ENCODE results near the gene LGALS12. TPM values are rescaled to one million over a fixed set of nuclear protein-coding genes. Genes with fewer than 3 reads are reported as not detected.

LGALS12 gene, protein sequence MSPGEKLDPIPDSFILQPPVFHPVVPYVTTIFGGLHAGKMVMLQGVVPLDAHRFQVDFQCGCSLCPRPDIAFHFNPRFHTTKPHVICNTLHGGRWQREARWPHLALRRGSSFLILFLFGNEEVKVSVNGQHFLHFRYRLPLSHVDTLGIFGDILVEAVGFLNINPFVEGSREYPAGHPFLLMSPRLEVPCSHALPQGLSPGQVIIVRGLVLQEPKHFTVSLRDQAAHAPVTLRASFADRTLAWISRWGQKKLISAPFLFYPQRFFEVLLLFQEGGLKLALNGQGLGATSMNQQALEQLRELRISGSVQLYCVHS
- polyA plus RNA-seq (2013), result 0.51 TPM

DNA sequence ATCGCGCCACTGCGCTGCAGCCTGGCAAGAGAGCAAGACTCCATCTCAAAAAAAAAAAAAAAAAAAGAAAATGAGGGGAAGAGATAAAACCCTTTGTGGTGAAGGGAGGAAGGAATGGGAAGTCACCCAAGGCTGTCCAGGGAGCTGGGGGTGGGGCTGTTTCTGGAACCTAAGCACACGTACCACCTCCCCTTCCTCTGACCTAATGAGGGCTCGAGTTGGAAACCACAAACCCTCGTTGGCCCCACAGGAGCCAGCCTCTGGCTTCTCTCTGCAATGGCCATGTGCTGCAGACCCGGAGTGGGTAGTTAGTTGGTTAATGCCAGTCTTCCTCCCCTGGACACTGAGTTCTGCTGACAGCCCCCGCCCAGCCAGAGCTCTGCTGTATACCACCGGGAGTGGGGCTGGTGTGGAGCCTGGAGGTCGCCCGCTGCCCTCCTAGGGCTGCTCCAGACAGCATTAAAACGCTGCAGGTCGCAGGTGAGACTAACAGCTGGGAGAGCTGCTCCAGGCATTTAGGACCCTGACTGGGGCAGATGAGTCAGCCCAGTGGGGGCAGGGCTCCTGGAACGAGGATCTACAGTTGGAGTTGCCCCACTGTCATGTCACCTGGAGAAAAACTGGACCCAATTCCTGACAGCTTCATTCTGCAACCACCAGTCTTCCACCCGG lies at the start of gene LGALS12:
Gene LGALS12, plus strand, starts transcription at position 228 of the 672 bp plus-strand sequence. Its CDS starts 375 bp downstream, at position 603.
- Histone ChIP-seq H3K27me3 (replicated peaks in 2 of 5; ENCODE audit: control insufficient read depth in 4 of 5, insufficient read depth in 5 of 5, low read length in 4 of 5) (peaks cover 0 to 3% (median 0%) of the 10 kb centered on the region in 5 experiments), H3K4me1 (ENCODE audit: control extremely low read depth in 1 of 4, control insufficient read depth in 4 of 4, insufficient read depth in 4 of 4, low read length in 3 of 4) (peaks cover 19 to 65% (median 55%) of the 10 kb centered on the region in 4 experiments), H3K4me3 (ENCODE audit: control insufficient read depth in 1 of 7, extremely low read depth in 1 of 7, insufficient read depth in 4 of 7, low read depth in 2 of 7, low read length in 6 of 7) (peak within 1 kb of the TSS in 5 of 7 experiments; percentile 15 to 57 (median 43)), H3K9me3 (ENCODE audit: control extremely low read depth in 1 of 5, control insufficient read depth in 4 of 5, insufficient read depth in 2 of 5, low read depth in 1 of 5, low read length in 4 of 5) (no peaks in the 10 kb centered on the region), H3K36me3 (ENCODE audit: control insufficient read depth in 4 of 4, insufficient read depth in 4 of 4, low read length in 3 of 4) (no peaks in the 10 kb centered on the region), H3K27ac (ENCODE audit: insufficient read depth in 1 of 2, low read depth in 1 of 2, low read length in 2 of 2, poor library complexity in 1 of 2, severe bottlenecking in 2 of 2) (no peak within 1 kb of the TSS)
- POLR2A ChIA-PET, result interaction anchor here (0.8 to 1.1 kb wide), 3 partner anchors 15 to 30 kb away, joined by 3 to 6 read pairs (median 5); partner anchors contain the start of genes PLAAT4 and PLAAT5
- CTCF ChIA-PET, result interaction anchor here (0.6 to 12.9 kb wide), 7 partner anchors 10 to 90 kb away, joined by 3 to 140 read pairs (median 3); partner anchors contain the start of genes PLAAT2, PLAAT4 and PLAAT5
- WGBS (ENCODE audit: insufficient coverage), result 2% methylated on average over 11 of the region's 15 CpGs
- peak; percentile 94 to 98 (median 98) for DNase-seq

- CTCF ChIA-PET, result no interaction called here
- no peak for DNase-seq
- POLR2A ChIA-PET, result no interaction called here
- H3K4me1 ChIP-seq (ENCODE audit: control extremely low read depth in 1 of 4, control insufficient read depth in 4 of 4, insufficient read depth in 4 of 4, low read length in 3 of 4), result no peaks in the 10 kb centered on the region
- 88% methylated on average over 6 of the region's 6 CpGs for WGBS (ENCODE audit: insufficient coverage)
- no peak overlapping the region for H3K4me3 ChIP-seq (ENCODE audit: control insufficient read depth in 1 of 7, extremely low read depth in 1 of 7, insufficient read depth in 4 of 7, low read depth in 2 of 7, low read length in 6 of 7)
- H3K27me3 ChIP-seq (replicated peaks in 2 of 5; ENCODE audit: control insufficient read depth in 4 of 5, insufficient read depth in 5 of 5, low read length in 4 of 5), result peaks cover 0 to 4% (median 3%) of the 10 kb centered on the region in 5 experiments
- H3K9me3 ChIP-seq (ENCODE audit: control extremely low read depth in 1 of 5, control insufficient read depth in 4 of 5, insufficient read depth in 2 of 5, low read depth in 1 of 5, low read length in 4 of 5), result no peaks in the 10 kb centered on the region
- H3K27ac ChIP-seq (ENCODE audit: insufficient read depth in 1 of 2, low read depth in 1 of 2, low read length in 2 of 2, poor library complexity in 1 of 2, severe bottlenecking in 2 of 2), result no peak overlapping the region
- H3K36me3 ChIP-seq (ENCODE audit: control insufficient read depth in 4 of 4, insufficient read depth in 4 of 4, low read length in 3 of 4), result no peaks in the 10 kb centered on the region
These were observed 46.3 kb upstream of the LGALS12 start for GRCh38 chr11:63459586-63459985.

DNA sequence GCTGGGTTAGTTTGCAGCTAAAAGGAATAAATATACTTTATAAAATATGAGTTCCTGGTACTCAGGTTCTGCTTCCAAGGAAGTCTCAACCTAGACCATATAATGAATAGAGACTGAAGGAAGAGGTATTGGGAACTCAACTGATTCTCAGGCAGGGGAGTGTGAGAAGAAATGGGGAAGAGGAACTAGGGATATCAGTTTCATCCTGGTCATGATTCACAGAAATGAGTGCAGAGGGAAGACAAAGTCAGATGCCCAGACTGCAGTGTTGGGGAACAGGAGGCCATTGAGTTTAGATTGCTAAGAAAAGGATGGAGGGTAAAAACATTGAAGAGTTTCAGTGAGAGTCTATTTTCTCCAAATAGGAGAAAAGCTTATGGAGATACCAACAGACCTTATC lies 43.7 kb upstream of the LGALS12 start:
- Histone ChIP-seq H3K36me3 (ENCODE audit: control insufficient read depth in 4 of 4, insufficient read depth in 4 of 4, low read length in 3 of 4) (no peaks in the 10 kb centered on the region), H3K27ac (ENCODE audit: insufficient read depth in 1 of 2, low read depth in 1 of 2, low read length in 2 of 2, poor library complexity in 1 of 2, severe bottlenecking in 2 of 2) (no peak overlapping the region), H3K4me3 (ENCODE audit: control insufficient read depth in 1 of 7, extremely low read depth in 1 of 7, insufficient read depth in 4 of 7, low read depth in 2 of 7, low read length in 6 of 7) (no peak overlapping the region), H3K9me3 (ENCODE audit: control extremely low read depth in 1 of 5, control insufficient read depth in 4 of 5, insufficient read depth in 2 of 5, low read depth in 1 of 5, low read length in 4 of 5) (no peaks in the 10 kb centered on the region), H3K4me1 (ENCODE audit: control extremely low read depth in 1 of 4, control insufficient read depth in 4 of 4, insufficient read depth in 4 of 4, low read length in 3 of 4) (no peaks in the 10 kb centered on the region), H3K27me3 (replicated peaks in 2 of 5; ENCODE audit: control insufficient read depth in 4 of 5, insufficient read depth in 5 of 5, low read length in 4 of 5) (peaks cover 0 to 4% (median 3%) of the 10 kb centered on the region in 5 experiments)
- ChIA-PET POLR2A (no interaction called here), CTCF (interaction anchor here (1.1 kb wide), 1 partner anchor 17 kb away, joined by 3 read pairs; no protein-coding TSS in a partner anchor)
- DNase-seq, result no peak

- Histone ChIP-seq H3K9me3 (ENCODE audit: control extremely low read depth in 1 of 5, control insufficient read depth in 4 of 5, insufficient read depth in 2 of 5, low read depth in 1 of 5, low read length in 4 of 5) (peaks cover 0 to 3% (median 0%) of the 10 kb centered on the region in 5 experiments), H3K4me3 (ENCODE audit: control insufficient read depth in 1 of 7, extremely low read depth in 1 of 7, insufficient read depth in 4 of 7, low read depth in 2 of 7, low read length in 6 of 7) (no peak overlapping the region), H3K27me3 (replicated peaks in 2 of 5; ENCODE audit: control insufficient read depth in 4 of 5, insufficient read depth in 5 of 5, low read length in 4 of 5) (peaks cover 0 to 3% (median 0%) of the 10 kb centered on the region in 5 experiments), H3K36me3 (ENCODE audit: control insufficient read depth in 4 of 4, insufficient read depth in 4 of 4, low read length in 3 of 4) (no peaks in the 10 kb centered on the region), H3K27ac (ENCODE audit: insufficient read depth in 1 of 2, low read depth in 1 of 2, low read length in 2 of 2, poor library complexity in 1 of 2, severe bottlenecking in 2 of 2) (no peak overlapping the region), H3K4me1 (ENCODE audit: control extremely low read depth in 1 of 4, control insufficient read depth in 4 of 4, insufficient read depth in 4 of 4, low read length in 3 of 4) (no peaks in the 10 kb centered on the region)
- no CpG with 5 or more reads among the region's 3 CpGs for WGBS (ENCODE audit: insufficient coverage)
- ChIA-PET POLR2A (no interaction called here), CTCF (no interaction called here)
- DNase-seq, result no peak
These were observed 35.6 kb upstream of the LGALS12 start for GRCh38 chr11:63470311-63470710.

DNA sequence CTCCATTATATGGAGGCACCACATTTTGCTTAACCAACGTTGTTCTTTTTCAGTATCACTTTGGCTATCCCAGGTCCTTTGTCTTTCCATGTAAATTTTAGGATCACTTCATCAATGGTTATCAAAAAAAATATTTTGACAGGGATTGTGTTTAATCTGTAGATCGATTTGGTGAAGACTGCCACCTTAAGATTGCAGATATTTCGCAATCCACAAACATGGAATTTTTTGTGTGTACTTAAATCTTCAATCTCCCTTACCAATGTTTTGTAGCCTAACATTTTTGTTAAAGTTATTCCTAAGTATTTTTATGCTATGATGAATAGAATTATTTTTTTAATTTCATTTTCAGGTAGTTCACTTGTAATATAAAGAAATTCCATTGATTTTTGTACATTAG lies 33.5 kb upstream of the LGALS12 start:
- WGBS (ENCODE audit: insufficient coverage), result no CpG with 5 or more reads among the region's 3 CpGs
- no peak for DNase-seq
- H3K4me1 ChIP-seq (ENCODE audit: control extremely low read depth in 1 of 4, control insufficient read depth in 4 of 4, insufficient read depth in 4 of 4, low read length in 3 of 4), result no peaks in the 10 kb centered on the region
- no peak overlapping the region for H3K4me3 ChIP-seq (ENCODE audit: control insufficient read depth in 1 of 7, extremely low read depth in 1 of 7, insufficient read depth in 4 of 7, low read depth in 2 of 7, low read length in 6 of 7)
- no peak overlapping the region for H3K27ac ChIP-seq (ENCODE audit: insufficient read depth in 1 of 2, low read depth in 1 of 2, low read length in 2 of 2, poor library complexity in 1 of 2, severe bottlenecking in 2 of 2)
- CTCF ChIA-PET, result no interaction called here
- H3K27me3 ChIP-seq (replicated peaks in 2 of 5; ENCODE audit: control insufficient read depth in 4 of 5, insufficient read depth in 5 of 5, low read length in 4 of 5), result peaks cover 0 to 3% (median 0%) of the 10 kb centered on the region in 5 experiments
- H3K36me3 ChIP-seq (ENCODE audit: control insufficient read depth in 4 of 4, insufficient read depth in 4 of 4, low read length in 3 of 4), result no peaks in the 10 kb centered on the region
- peaks cover 0 to 8% (median 0%) of the 10 kb centered on the region in 5 experiments for H3K9me3 ChIP-seq (ENCODE audit: control extremely low read depth in 1 of 5, control insufficient read depth in 4 of 5, insufficient read depth in 2 of 5, low read depth in 1 of 5, low read length in 4 of 5)
- POLR2A ChIA-PET, result no interaction called here

- Histone ChIP-seq H3K36me3 (ENCODE audit: control insufficient read depth in 4 of 4, insufficient read depth in 4 of 4, low read length in 3 of 4) (no peaks in the 10 kb centered on the region), H3K9me3 (ENCODE audit: control extremely low read depth in 1 of 5, control insufficient read depth in 4 of 5, insufficient read depth in 2 of 5, low read depth in 1 of 5, low read length in 4 of 5) (peaks cover 0 to 5% (median 0%) of the 10 kb centered on the region in 5 experiments), H3K4me3 (ENCODE audit: control insufficient read depth in 1 of 7, extremely low read depth in 1 of 7, insufficient read depth in 4 of 7, low read depth in 2 of 7, low read length in 6 of 7) (no peak overlapping the region), H3K27me3 (replicated peaks in 2 of 5; ENCODE audit: control insufficient read depth in 4 of 5, insufficient read depth in 5 of 5, low read length in 4 of 5) (peaks cover 0 to 7% (median 0%) of the 10 kb centered on the region in 5 experiments), H3K27ac (ENCODE audit: insufficient read depth in 1 of 2, low read depth in 1 of 2, low read length in 2 of 2, poor library complexity in 1 of 2, severe bottlenecking in 2 of 2) (no peak overlapping the region), H3K4me1 (ENCODE audit: control extremely low read depth in 1 of 4, control insufficient read depth in 4 of 4, insufficient read depth in 4 of 4, low read length in 3 of 4) (peaks cover 0 to 1% (median 0%) of the 10 kb centered on the region in 4 experiments)
- ChIA-PET POLR2A (no interaction called here), CTCF (interaction anchor here (4.2 to 5.4 kb wide), 2 partner anchors 161 to 166 kb away, joined by 20 to 88 read pairs; no protein-coding TSS in a partner anchor)
- DNase-seq, result peak in 2 of 3 donors; percentile 9 to 30
These were observed 29.3 kb upstream of the LGALS12 start for GRCh38 chr11:63476618-63477017.

Measured in common myeloid progenitor, CD34-positive (primary cell).